Measurements from ENCODE around the gene SEL1L3.

SEL1L3 gene

GRCh38 chr4:25847329-25847728, 15.5 kb downstream of the SEL1L3 start:
- no peak for DNase-seq (ENCODE audit: low read depth in 2 of 2)

- DNase-seq (ENCODE audit: low read depth in 2 of 2), result no peak
Observed at GRCh38 chr4:25845841-25846653, 16.7 kb downstream of the SEL1L3 start.

- DNase-seq (ENCODE audit: low read depth in 2 of 2), result no peak
Observed at GRCh38 chr4:25844961-25845712, 17.7 kb downstream of the SEL1L3 start.

- DNase-seq (ENCODE audit: low read depth in 2 of 2), result no peak
Observed at GRCh38 chr4:25843340-25844097, 19.3 kb downstream of the SEL1L3 start.

- no peak for DNase-seq (ENCODE audit: low read depth in 2 of 2)
Observed at GRCh38 chr4:25842229-25842845, 20.5 kb downstream of the SEL1L3 start.

GRCh38 chr4:25839687-25840086, 23.1 kb downstream of the SEL1L3 start:
- DNase-seq (ENCODE audit: low read depth in 2 of 2), result no peak

GRCh38 chr4:25839233-25839632, 23.6 kb downstream of the SEL1L3 start:
- DNase-seq (ENCODE audit: low read depth in 2 of 2), result no peak

- no peak for DNase-seq (ENCODE audit: low read depth in 2 of 2)
Observed at GRCh38 chr4:25838526-25838925, 24.3 kb downstream of the SEL1L3 start.

- no peak for DNase-seq (ENCODE audit: low read depth in 2 of 2)
Observed at GRCh38 chr4:25837107-25837506, 25.7 kb downstream of the SEL1L3 start.

- no peak for DNase-seq (ENCODE audit: low read depth in 2 of 2)
Observed at GRCh38 chr4:25835384-25835783, 27.4 kb downstream of the SEL1L3 start.

GRCh38 chr4:25834411-25835107, 28.2 kb downstream of the SEL1L3 start:
- no peak for DNase-seq (ENCODE audit: low read depth in 2 of 2)

GRCh38 chr4:25830548-25830947, 32.2 kb downstream of the SEL1L3 start:
- DNase-seq (ENCODE audit: low read depth in 2 of 2), result no peak

GRCh38 chr4:25827897-25828296, 34.9 kb downstream of the SEL1L3 start:
- DNase-seq (ENCODE audit: low read depth in 2 of 2), result no peak

- DNase-seq (ENCODE audit: low read depth in 2 of 2), result no peak
Observed at GRCh38 chr4:25827373-25827772, 35.4 kb downstream of the SEL1L3 start.

GRCh38 chr4:25826074-25826752, 36.6 kb downstream of the SEL1L3 start:
- no peak for DNase-seq (ENCODE audit: low read depth in 2 of 2)

GRCh38 chr4:25823632-25824031, 39.2 kb downstream of the SEL1L3 start:
- DNase-seq (ENCODE audit: low read depth in 2 of 2), result no peak

- no peak for DNase-seq (ENCODE audit: low read depth in 2 of 2)
Observed at GRCh38 chr4:25821899-25822298, 40.9 kb downstream of the SEL1L3 start.

- DNase-seq (ENCODE audit: low read depth in 2 of 2), result no peak
Observed at GRCh38 chr4:25821267-25821666, 41.5 kb downstream of the SEL1L3 start.

GRCh38 chr4:25818876-25819275, 43.9 kb downstream of the SEL1L3 start:
- no peak for DNase-seq (ENCODE audit: low read depth in 2 of 2)

- no peak for DNase-seq (ENCODE audit: low read depth in 2 of 2)
Observed at GRCh38 chr4:25818371-25818871, 44.4 kb downstream of the SEL1L3 start.

All from stimulated activated CD8-positive, alpha-beta memory T cell treated with anti-CD3 and anti-CD28 coated beads, Interleukin-15, amount 100 ng/mL, for 4 hours (primary cell).